Endothelial cell of umbilical vein (primary cell): ENCODE data around the gene GRM8. TPM values are rescaled to one million over a fixed set of nuclear protein-coding genes. Genes with fewer than 3 reads are reported as not detected.

ENCODE experiments used
- BruUV-seq: library from RNA; stranded (reverse); fragments of 400-500 nt; replicated peaks from 2 replicates; lab custom pipeline; 2021; lab: Mats Ljungman, UMichigan
- CTCF ChIA-PET: fragments of 300-600, 350-600 bp; sonication (Branson Sonifier 250); formaldehyde crosslinking; loops from one replicate; lab custom pipeline; 2021; ENCODE audit warnings: antibody characterized with exemption, inconsistent platforms; lab: Charles Lee
- POLR2A ChIA-PET: fragments of 300-600, 350-600 bp; sonication (Branson Sonifier 250); formaldehyde crosslinking; loops from one replicate; lab custom pipeline; 2021; ENCODE audit warnings: antibody characterized with exemption, inconsistent platforms; lab: Charles Lee
- DNase-seq: peaks from one replicate; pipeline ENCODE4 v3.0.0-alpha.2; 2011; ENCODE audit warnings: low read depth, low spot score
- FAIRE-seq: peaks from 2 replicates; lab custom pipeline; 2011; peaks lifted over from hg19 to GRCh38; lab: Jason Lieb, UNC
- H2AFZ ChIP-seq: 2 replicates; pipeline ENCODE4 v1.6.0; 2012; ENCODE audit warnings: low read depth, low read length, control low read depth, inconsistent platforms
- H3K27ac ChIP-seq: 2 replicates; pipeline ENCODE4 v1.5.1; 2011; ENCODE audit warnings: low read depth, mild to moderate bottlenecking, control low read depth, low read length, moderate library complexity; ENCODE audit not compliant: insufficient read depth
- H3K27me3 ChIP-seq, 2 experiments: 2 replicates each; pipeline versions ENCODE4 v1.6.0 to v1.6.1; 2011; ENCODE audit warnings: low read length in 2 of 2, mixed read lengths in 1 of 2; ENCODE audit not compliant: control insufficient read depth in 2 of 2, insufficient read depth in 2 of 2
- H3K36me3 ChIP-seq, 2 experiments: 2 replicates in 1 of 2; 3 replicates in 1 of 2; pipeline ENCODE4 v1.5.1; 2011; ENCODE audit warnings: low read length in 2 of 2, mild to moderate bottlenecking in 1 of 2, moderate library complexity in 1 of 2; ENCODE audit not compliant: control insufficient read depth in 2 of 2, insufficient read depth in 2 of 2; ENCODE audit errors: extremely low read depth in 1 of 2
- H3K4me1 ChIP-seq: 3 replicates; pipeline ENCODE4 v1.5.1; 2011; ENCODE audit warnings: mild to moderate bottlenecking, low read length; ENCODE audit not compliant: control insufficient read depth, insufficient read depth; ENCODE audit errors: extremely low read depth
- H3K4me2 ChIP-seq: 2 replicates; pipeline ENCODE4 v1.6.1; 2011; ENCODE audit warnings: low read length, control low read depth, mixed read lengths; ENCODE audit not compliant: insufficient read depth
- H3K4me3 ChIP-seq, 3 experiments: fragments of 200-600 bp in 1 of 3; sonication (generic), shearing (Covaris generic) in 1 of 3; replicated peaks in 1 of 3; 2 replicates each; pipeline ENCODE4 v1.5.1; 2011 to 2016; ENCODE audit warnings: control low read depth in 3 of 3, low read length in 3 of 3, mild to moderate bottlenecking in 2 of 3, inconsistent platforms in 1 of 3, low read depth in 1 of 3, moderate library complexity in 1 of 3; ENCODE audit not compliant: insufficient read depth in 1 of 3
- H3K79me2 ChIP-seq: 2 replicates; pipeline ENCODE4 v1.6.0; 2012; ENCODE audit warnings: low read length, inconsistent platforms; ENCODE audit not compliant: control insufficient read depth, insufficient read depth
- H3K9ac ChIP-seq: replicated peaks from 2 replicates; pipeline ENCODE3; 2011; ENCODE audit warnings: low read length, control low read depth; ENCODE audit not compliant: insufficient read depth; ENCODE audit errors: extremely low read depth
- H3K9me1 ChIP-seq: replicated peaks from 3 replicates; pipeline ENCODE4 v1.6.0; 2011; ENCODE audit warnings: mild to moderate bottlenecking, low read length; ENCODE audit not compliant: control insufficient read depth, insufficient read depth; ENCODE audit errors: extremely low read depth
- H3K9me3 ChIP-seq: replicated peaks from 2 replicates; pipeline ENCODE4 v1.5.1; 2012; ENCODE audit warnings: low read length, inconsistent platforms; ENCODE audit not compliant: control insufficient read depth, insufficient read depth
- H4K20me1 ChIP-seq: replicated peaks from 2 replicates; pipeline ENCODE3; 2011; ENCODE audit warnings: mild to moderate bottlenecking, low read length; ENCODE audit not compliant: control insufficient read depth, insufficient read depth; ENCODE audit errors: extremely low read depth
- CTCF ChIP-seq, 2 donors: IDR thresholded peaks; 1 replicate in 1 of 2; 2 replicates in 1 of 2; pipeline ENCODE4 v1.5.1; 2011; ENCODE audit warnings: low read length in 2 of 2, mild to moderate bottlenecking in 2 of 2, moderate library complexity in 2 of 2, control low read depth in 1 of 2, inconsistent platforms in 1 of 2, low read depth in 1 of 2; ENCODE audit not compliant: insufficient read depth in 1 of 2; ENCODE audit errors: extremely low read depth in 1 of 2
- EZH2 ChIP-seq: IDR thresholded peaks from 2 replicates; pipeline ENCODE4 v1.6.1; 2012; ENCODE audit warnings: borderline replicate concordance, low read depth, mild to moderate bottlenecking, moderate library complexity, low read length, inconsistent platforms; ENCODE audit not compliant: severe bottlenecking
- FOS ChIP-seq: IDR thresholded peaks from 2 replicates; pipeline ENCODE4 v1.6.1; 2011; ENCODE audit warnings: mild to moderate bottlenecking, low read length, moderate library complexity, borderline replicate concordance; ENCODE audit not compliant: insufficient read depth
- JUN ChIP-seq: IDR thresholded peaks from 2 replicates; pipeline ENCODE4 v1.6.1; 2011; ENCODE audit warnings: borderline replicate concordance, low read depth; ENCODE audit not compliant: insufficient read length, insufficient read depth
- MYC ChIP-seq: IDR thresholded peaks from one replicate; pipeline ENCODE4 v1.6.1; 2011; ENCODE audit warnings: mild to moderate bottlenecking, low read depth, low read length
- POLR2A ChIP-seq: IDR thresholded peaks from 2 replicates; pipeline ENCODE4 v1.6.1; 2012; ENCODE audit warnings: low read depth, mild to moderate bottlenecking, control low read depth, low read length
- POLR2AphosphoS5 ChIP-seq: IDR thresholded peaks from 2 replicates; pipeline ENCODE4 v1.6.1; 2012; ENCODE audit warnings: low read depth, mild to moderate bottlenecking, control low read depth, low read length, moderate library complexity; ENCODE audit not compliant: insufficient read depth
- dilution Hi-C: fragments of 300-500 bp; cut with MboI; formaldehyde crosslinking; loops from one replicate; pipeline ENCODE4 v1.15.0; 2019; ENCODE audit warnings: low sequenced_read_pairs; ENCODE audit not compliant: extremely low pct_ligation_motif_present
- intact Hi-C: fragments of 100-400 bp; cut with micrococcal nuclease; formaldehyde crosslinking; loops from one replicate; pipeline ENCODE4 v1.10.0; 2022
- polyA plus RNA-seq, 4 experiments: library from polyadenylated mRNA; depleted of rRNA in 3 of 4; stranded (reverse) in 3 of 4; unstranded in 1 of 4; fragments of >200 nt; gene quantifications; 2 replicates each; pipeline versions ENCODE4 v1.2.1 to v1.2.3, GENCODE V29; 2011 to 2012; ENCODE audit warnings: missing spikeins in 1 of 4
- total RNA-seq: library from RNA; stranded (reverse); gene quantifications from 2 replicates; pipeline ENCODE4 v1.2.3, GENCODE V29; 2021

GRM8 gene
- total and polyA plus RNA-seq, 2 donors (not counting 3 experiments of a cell fraction or from before 2014, with no cell fraction given), result not detected

GRCh38 chr7:126957443-126957842 lies 295.3 kb downstream of the GRM8 start:
- BruUV-seq, result no TSS peak
- FAIRE-seq, result no peak
- ChIA-PET POLR2A (no interaction called here), CTCF (no interaction called here)
- H4K20me1 ChIP-seq, result no peaks in the 10 kb centered on the region
- H3K9ac ChIP-seq, result no peak overlapping the region
- no peak for DNase-seq
- no peak overlapping the region for H2AFZ ChIP-seq
- H3K4me3 ChIP-seq, result no peak overlapping the region
- no peaks in the 10 kb centered on the region for H3K4me1 ChIP-seq
- no peak overlapping the region for H3K4me2 ChIP-seq
- no peaks in the 10 kb centered on the region for H3K79me2 ChIP-seq
- H3K27ac ChIP-seq, result no peak overlapping the region
- intact Hi-C loops, result no loop called here
- H3K9me3 ChIP-seq, result no peaks in the 10 kb centered on the region
- dilution Hi-C loops, result no loop called here
- TF ChIP-seq CTCF (IDR thresholded peaks at IDR 0.05; ENCODE audit: extremely low read depth in 1 of 2, insufficient read depth in 1 of 2, low read depth in 1 of 2, low read length in 2 of 2) (no peak), MYC (no peak), POLR2A (no peak), EZH2 (no peak), POLR2AphosphoS5 (no peak), JUN (no peak), FOS (no peak)
- no peaks in the 10 kb centered on the region for H3K36me3 ChIP-seq
- H3K9me1 ChIP-seq, result no peaks in the 10 kb centered on the region
- no peaks in the 10 kb centered on the region for H3K27me3 ChIP-seq
